OCI-LY7 (cell line): ENCODE measurements around the gene C1GALT1. TPM values are rescaled to one million over a fixed set of nuclear protein-coding genes. Genes with fewer than 3 reads are reported as not detected.

ENCODE experiments used
- Bru-seq: library from RNA; stranded (reverse); fragments of 400-500 nt; gene quantifications from one replicate; lab custom pipeline; 2021; lab: Mats Ljungman, UMichigan
- BruChase-seq, 2 experiments: library from RNA; stranded (reverse); fragments of 400-500 nt; gene quantifications; one replicate each; lab custom pipeline; 2021; lab: Mats Ljungman, UMichigan
- BruUV-seq: library from RNA; stranded (reverse); fragments of 400-500 nt; replicated peaks from 2 replicates; lab custom pipeline; 2021; lab: Mats Ljungman, UMichigan
- CTCF ChIA-PET: fragments of 300-600 bp; sonication (Branson Sonifier 250); formaldehyde crosslinking; loops from one replicate; lab custom pipeline; 2022; ENCODE audit warnings: antibody characterized with exemption; ENCODE audit not compliant: unreplicated experiment; lab: Charles Lee
- POLR2A ChIA-PET: fragments of 300-600 bp; sonication (Branson Sonifier 250); formaldehyde crosslinking; loops from one replicate; lab custom pipeline; 2022; ENCODE audit warnings: antibody characterized with exemption; lab: Charles Lee
- DNase-seq: peaks from one replicate; pipeline ENCODE4 v3.0.0-alpha.2; 2015; ENCODE audit warnings: low spot score
- H2AFZ ChIP-seq: fragments of 200-600 bp; sonication (generic), shearing (Covaris generic); 2 replicates; pipeline ENCODE4 v1.6.1; 2014; ENCODE audit warnings: mild to moderate bottlenecking, antibody characterized with exemption, low read length, moderate library complexity
- H3K27ac ChIP-seq: fragments of 200-600 bp; sonication (generic); 2 replicates; pipeline ENCODE4 v1.5.1; 2014; ENCODE audit warnings: mixed run types, low read depth, mild to moderate bottlenecking, moderate library complexity, low read length, inconsistent platforms; ENCODE audit not compliant: poor library complexity, severe bottlenecking
- H3K36me3 ChIP-seq: fragments of 200-600 bp; sonication (generic); 2 replicates; pipeline ENCODE4 v1.6.1; 2014; ENCODE audit warnings: mild to moderate bottlenecking, antibody characterized with exemption, low read length, moderate library complexity, mixed read lengths; ENCODE audit not compliant: insufficient read depth
- H3K4me1 ChIP-seq: fragments of 200-600 bp; sonication (generic); 2 replicates; pipeline ENCODE4 v1.5.1; 2014; ENCODE audit warnings: mild to moderate bottlenecking, low read length; ENCODE audit not compliant: insufficient read depth, poor library complexity, severe bottlenecking
- H3K4me2 ChIP-seq: fragments of 200-600 bp; sonication (generic); 2 replicates; pipeline ENCODE4 v1.6.1; 2014; ENCODE audit warnings: mild to moderate bottlenecking, low read length
- H3K4me3 ChIP-seq: fragments of 200-600 bp; sonication (generic); 2 replicates; pipeline ENCODE4 v1.5.1; 2014; ENCODE audit warnings: mild to moderate bottlenecking, low read depth, low read length; ENCODE audit not compliant: poor library complexity, severe bottlenecking
- H3K79me2 ChIP-seq: fragments of 200-600 bp; sonication (generic); 2 replicates; pipeline ENCODE4 v1.6.1; 2016; ENCODE audit warnings: low read depth, mild to moderate bottlenecking, low read length, moderate library complexity, mixed read lengths; ENCODE audit not compliant: insufficient read depth
- H3K9me2 ChIP-seq: fragments of 200-600 bp; sonication (generic); 2 replicates; pipeline ENCODE4 v1.6.1; 2016; ENCODE audit warnings: mild to moderate bottlenecking, low read length, mixed read lengths; ENCODE audit not compliant: insufficient read depth
- H3K9me3 ChIP-seq: fragments of 200-600 bp; sonication (generic); 2 replicates; pipeline ENCODE4 v1.6.1; 2014; ENCODE audit warnings: mild to moderate bottlenecking, mixed run types, low read length, mixed read lengths
- H4K20me1 ChIP-seq: fragments of 200-600 bp; sonication (generic); 2 replicates; pipeline ENCODE4 v1.6.1; 2014; ENCODE audit warnings: mild to moderate bottlenecking, antibody characterized with exemption, low read length, moderate library complexity, mixed read lengths; ENCODE audit not compliant: insufficient read depth
- CTCF ChIP-seq: fragments of 200-600 bp; sonication (generic); conservative IDR thresholded peaks from 2 replicates; pipeline ENCODE4 v1.5.1; 2014; ENCODE audit warnings: mild to moderate bottlenecking, antibody characterized with exemption, low read length, moderate library complexity, mixed read lengths
- EZH2phosphoT487 ChIP-seq: fragments of 200-600 bp; sonication (generic); IDR thresholded peaks from 2 replicates; pipeline ENCODE4 v1.6.1; 2018; ENCODE audit warnings: low read depth, borderline replicate concordance, mild to moderate bottlenecking, mixed run types, antibody characterized with exemption, low read length, moderate library complexity, mixed read lengths
- intact Hi-C: fragments of 100-400 bp; cut with micrococcal nuclease; formaldehyde crosslinking; loops from one replicate; pipeline ENCODE4 v1.10.0; 2022; ENCODE audit not compliant: unreplicated experiment
- long read RNA-seq: library from polyadenylated mRNA; stranded (forward); transcript quantifications from one replicate; pipeline ENCODE4 v2.0.0, GENCODE V29; 2022
- total RNA-seq, 2 experiments: library from RNA; depleted of rRNA in 1 of 2; stranded (reverse); fragments of >200 nt in 1 of 2; shearing (Covaris generic) in 1 of 2; gene quantifications; 2 replicates each; pipeline ENCODE4 v1.2.3, GENCODE V29; 2014 to 2022

The C1GALT1 gene
- total RNA-seq (2014; rRNA removed; shearing (Covaris generic)), result 18.9 and 28.9 TPM in 2 replicates
- total RNA-seq (2022), result 30.0 and 31.6 TPM in 2 replicates
- Bru-seq, nascent RNA, result percentile 86 among the genes with signal in this experiment
- percentile 75 among the genes with signal in this experiment for BruChase-seq, experiment 1, labeled RNA remaining after a 6-hour chase
- BruChase-seq, experiment 2, labeled RNA remaining after a 2-hour chase, result percentile 83 among the genes with signal in this experiment
- long read RNA-seq, full-length matches to known transcripts, result 13 of 32 reads
- long read RNA-seq, partial matches to known transcripts, result 2 of 32 reads
- long read RNA-seq, other reads (novel, unspliced or antisense), result 17 of 32 reads

DNA sequence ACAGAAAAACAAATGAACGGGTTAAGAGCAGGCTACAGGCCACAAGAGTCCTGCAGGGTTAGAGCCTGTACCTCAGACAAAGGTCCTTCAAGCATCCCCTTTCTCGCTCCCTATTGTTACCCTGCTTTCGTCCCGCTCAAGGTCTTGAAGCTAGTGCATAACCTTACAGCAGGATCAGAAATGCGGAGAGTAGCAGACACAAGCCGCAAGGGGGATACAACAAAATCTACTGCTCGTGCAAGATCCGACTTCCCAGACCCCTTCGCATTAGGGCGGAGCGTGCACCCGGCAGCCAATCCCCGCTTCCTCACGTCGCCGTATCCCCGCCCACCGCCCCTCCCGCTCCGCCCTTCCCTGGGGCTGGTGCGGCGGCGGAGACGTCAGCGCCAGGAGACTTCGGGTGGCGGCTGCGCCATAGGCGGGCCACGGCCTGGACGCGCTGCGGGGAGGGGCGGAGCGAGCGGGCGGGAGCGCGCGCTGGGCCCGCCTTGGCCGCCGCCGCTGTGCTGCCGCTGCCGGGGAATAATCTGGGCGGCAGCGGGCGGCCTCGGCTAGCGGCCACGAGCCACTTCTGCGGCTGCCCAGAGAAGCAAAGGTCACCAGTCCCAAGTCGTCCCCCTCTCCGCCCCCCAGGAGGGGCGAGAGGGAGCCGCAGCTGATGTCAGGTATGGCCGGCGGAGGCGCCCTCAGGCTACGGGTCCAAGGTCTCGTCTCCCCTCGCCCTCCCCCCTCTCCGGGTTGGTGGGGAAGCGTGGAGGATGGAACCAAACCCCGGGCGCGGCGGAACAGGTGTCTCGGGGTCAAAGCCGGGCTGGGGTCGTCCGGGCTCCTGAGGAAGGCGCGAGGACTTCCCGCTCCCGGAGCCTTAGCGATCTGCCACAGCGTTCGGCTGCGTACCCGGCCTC, at the start of gene C1GALT1:
TSS of gene C1GALT1 (plus strand) at position 389 of the 905 bp plus-strand sequence. CDS start 51,776 bp downstream, outside the sequence.
- BruUV-seq, result no TSS peak
- peak; percentile 97 for DNase-seq
- Histone ChIP-seq H3K36me3 (peaks cover 15% of the 10 kb centered on the region), H3K9me3 (no peaks in the 10 kb centered on the region), H3K27ac (peak within 1 kb of the TSS; percentile 94), H3K4me1 (peaks cover 26% of the 10 kb centered on the region), H3K4me3 (peak within 1 kb of the TSS; percentile 85), H3K79me2 (peaks cover 37% of the 10 kb centered on the region), H3K4me2 (peak within 1 kb of the TSS; percentile 96), H3K9me2 (no peaks in the 10 kb centered on the region), H2AFZ (peak within 1 kb of the TSS; percentile 91), H4K20me1 (peaks cover 23% of the 10 kb centered on the region; the same call in 1 of the 2 replicates)
- intact Hi-C loops, result loop anchor here (1.0 to 5.0 kb wide), 9 partner anchors 69 to 785 kb away; partner anchors contain the start of genes GLCCI1, MIOS and UMAD1
- TF ChIP-seq EZH2phosphoT487 (no peak), CTCF (peak; percentile 66)
- CTCF ChIA-PET, result interaction anchor here (0.6 to 1.2 kb wide), 2 partner anchors 234 to 459 kb away, joined by 3 read pairs; partner anchors contain the start of gene UMAD1
- POLR2A ChIA-PET, result interaction anchor here (0.6 to 2.1 kb wide), 16 partner anchors 8 to 950 kb away, joined by 3 to 12 read pairs (median 3); partner anchors contain the start of gene UMAD1

- Histone ChIP-seq H3K27ac (no peak overlapping the region), H3K36me3 (no peaks in the 10 kb centered on the region), H3K9me2 (no peaks in the 10 kb centered on the region), H3K4me3 (no peak overlapping the region), H4K20me1 (no peaks in the 10 kb centered on the region), H3K79me2 (no peaks in the 10 kb centered on the region), H2AFZ (no peak overlapping the region), H3K9me3 (no peaks in the 10 kb centered on the region), H3K4me1 (no peaks in the 10 kb centered on the region), H3K4me2 (no peak overlapping the region)
- ChIA-PET CTCF (no interaction called here), POLR2A (interaction anchor here (0.7 kb wide), 1 partner anchor 12 kb away, joined by 4 read pairs; no protein-coding TSS in a partner anchor)
- intact Hi-C loops, result no loop called here
- DNase-seq, result no peak
- TF ChIP-seq EZH2phosphoT487 (no peak), CTCF (no peak)
- BruUV-seq, result no TSS peak
These were observed 48.3 kb upstream of the C1GALT1 start for GRCh38 chr7:7134046-7134445.
